Tibial nerve (tissue), 4 donors: ENCODE data around the gene MNS1.

Experiments
- EP300 ChIP-seq, 2 donors: sonication (generic); formaldehyde crosslinking; IDR thresholded peaks; one replicate each; pipeline ENCODE4 v1.6.1; 2017; ENCODE audit warnings: antibody characterized with exemption in 2 of 2, mild to moderate bottlenecking in 1 of 2
- POLR2A ChIP-seq, 2 donors: fragments of 450-650 bp; IDR thresholded peaks; one replicate each; pipeline ENCODE4 v1.6.1; 2017; ENCODE audit warnings: antibody characterized with exemption in 2 of 2, mild to moderate bottlenecking in 2 of 2, moderate library complexity in 2 of 2
- TF ChIP-seq, protein P1 (sequence below), 5 experiments: fragments of 200-600 bp in 3 of 5; fragments of 450-650 bp in 2 of 5; sonication (generic) in 3 of 5; IDR thresholded peaks; one replicate each; pipeline ENCODE4 v1.5.1; 2016 to 2019; ENCODE audit warnings: antibody characterized with exemption in 5 of 5, mild to moderate bottlenecking in 3 of 5, moderate library complexity in 2 of 5

DNA sequence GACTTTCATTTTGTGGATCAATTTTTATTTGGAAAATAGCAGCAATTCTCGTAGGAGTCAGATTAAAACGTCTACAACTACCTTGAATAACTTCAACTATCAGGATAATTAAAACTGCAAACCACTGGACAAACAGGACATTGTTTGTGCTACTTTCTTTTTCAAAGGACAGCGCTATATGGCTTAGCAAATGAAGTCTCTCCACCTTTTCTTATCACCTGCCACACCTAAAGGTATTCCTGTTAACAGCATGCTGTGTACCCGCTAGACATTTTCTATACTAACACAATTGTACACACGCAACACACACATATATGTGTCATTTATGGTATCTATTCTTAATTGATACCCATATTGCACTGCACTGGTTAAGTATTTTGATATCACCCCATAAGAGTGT lies 19.2 kb downstream of the MNS1 start:
- TF ChIP-seq, protein P1, sequence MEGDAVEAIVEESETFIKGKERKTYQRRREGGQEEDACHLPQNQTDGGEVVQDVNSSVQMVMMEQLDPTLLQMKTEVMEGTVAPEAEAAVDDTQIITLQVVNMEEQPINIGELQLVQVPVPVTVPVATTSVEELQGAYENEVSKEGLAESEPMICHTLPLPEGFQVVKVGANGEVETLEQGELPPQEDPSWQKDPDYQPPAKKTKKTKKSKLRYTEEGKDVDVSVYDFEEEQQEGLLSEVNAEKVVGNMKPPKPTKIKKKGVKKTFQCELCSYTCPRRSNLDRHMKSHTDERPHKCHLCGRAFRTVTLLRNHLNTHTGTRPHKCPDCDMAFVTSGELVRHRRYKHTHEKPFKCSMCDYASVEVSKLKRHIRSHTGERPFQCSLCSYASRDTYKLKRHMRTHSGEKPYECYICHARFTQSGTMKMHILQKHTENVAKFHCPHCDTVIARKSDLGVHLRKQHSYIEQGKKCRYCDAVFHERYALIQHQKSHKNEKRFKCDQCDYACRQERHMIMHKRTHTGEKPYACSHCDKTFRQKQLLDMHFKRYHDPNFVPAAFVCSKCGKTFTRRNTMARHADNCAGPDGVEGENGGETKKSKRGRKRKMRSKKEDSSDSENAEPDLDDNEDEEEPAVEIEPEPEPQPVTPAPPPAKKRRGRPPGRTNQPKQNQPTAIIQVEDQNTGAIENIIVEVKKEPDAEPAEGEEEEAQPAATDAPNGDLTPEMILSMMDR (IDR thresholded peaks at IDR 0.05): no peak
- TF ChIP-seq EP300 (IDR thresholded peaks at IDR 0.05) (no peak), POLR2A (IDR thresholded peaks at IDR 0.05) (no peak)
